Astrocyte (in vitro differentiated cells and primary cell): Measurements from ENCODE around the gene ZNF362. TPM values are rescaled to one million over a fixed set of nuclear protein-coding genes. Genes with fewer than 3 reads are reported as not detected.

Experiments
- DNase-seq: peaks from one replicate; pipeline ENCODE4 v3.0.0-alpha.2; 2010; ENCODE audit warnings: low read depth
- FAIRE-seq: peaks from 2 replicates; lab custom pipeline; 2011; peaks lifted over from hg19 to GRCh38; lab: Jason Lieb, UNC
- H2AFZ ChIP-seq: 2 replicates; pipeline ENCODE4 v1.6.0; 2012; ENCODE audit warnings: low read depth, low read length, inconsistent platforms
- H3K27ac ChIP-seq: 2 replicates; pipeline ENCODE4 v1.5.1; 2011; ENCODE audit warnings: low read depth, low read length, inconsistent platforms
- H3K27me3 ChIP-seq: 2 replicates; pipeline ENCODE4 v1.6.0; 2011; ENCODE audit warnings: low read length, inconsistent platforms; ENCODE audit not compliant: insufficient read depth
- H3K36me3 ChIP-seq: 2 replicates; pipeline ENCODE4 v1.5.1; 2011; ENCODE audit warnings: low read length, inconsistent platforms; ENCODE audit not compliant: insufficient read depth
- H3K4me1 ChIP-seq: 2 replicates; pipeline ENCODE4 v1.5.1; 2011; ENCODE audit warnings: low read length, inconsistent platforms; ENCODE audit not compliant: insufficient read depth
- H3K4me2 ChIP-seq: 2 replicates; pipeline ENCODE4 v1.6.0; 2012; ENCODE audit warnings: low read length, inconsistent platforms
- H3K4me3 ChIP-seq: 2 replicates; pipeline ENCODE4 v1.5.1; 2011; ENCODE audit warnings: low read depth, mild to moderate bottlenecking, low read length, inconsistent platforms; ENCODE audit not compliant: insufficient read depth
- H3K79me2 ChIP-seq: 2 replicates; pipeline ENCODE4 v1.6.0; 2012; ENCODE audit warnings: mild to moderate bottlenecking, low read length, inconsistent platforms; ENCODE audit not compliant: insufficient read depth
- H3K9ac ChIP-seq: 2 replicates; pipeline ENCODE4 v1.6.0; 2012; ENCODE audit warnings: mild to moderate bottlenecking, low read length, inconsistent platforms
- H3K9me3 ChIP-seq: 2 replicates; pipeline ENCODE4 v1.5.1; 2012; ENCODE audit warnings: low read depth, mild to moderate bottlenecking, low read length, inconsistent platforms; ENCODE audit not compliant: insufficient read depth
- H4K20me1 ChIP-seq: 2 replicates; pipeline ENCODE4 v1.6.0; 2012; ENCODE audit warnings: low read length, inconsistent platforms; ENCODE audit not compliant: insufficient read depth
- H3K27ac Mint-ChIP-seq: one replicate; pipeline ENCODE4 v1.8.0; 2021; ENCODE audit warnings: mild to moderate bottlenecking, mixed read lengths; ENCODE audit not compliant: unreplicated experiment
- H3K27me3 Mint-ChIP-seq: one replicate; pipeline ENCODE4 v1.8.0; 2021; ENCODE audit warnings: low read depth, mixed read lengths; ENCODE audit not compliant: unreplicated experiment
- H3K36me3 Mint-ChIP-seq: one replicate; pipeline ENCODE4 v1.8.0; 2021; ENCODE audit warnings: low read depth, mixed read lengths; ENCODE audit not compliant: unreplicated experiment
- H3K4me1 Mint-ChIP-seq: one replicate; pipeline ENCODE4 v1.8.0; 2021; ENCODE audit warnings: low read depth, mixed read lengths; ENCODE audit not compliant: unreplicated experiment
- H3K4me3 Mint-ChIP-seq: one replicate; pipeline ENCODE4 v1.8.0; 2021; ENCODE audit warnings: mild to moderate bottlenecking, moderate library complexity, mixed read lengths; ENCODE audit not compliant: unreplicated experiment
- H3K9me3 Mint-ChIP-seq: one replicate; pipeline ENCODE4 v1.8.0; 2021; ENCODE audit warnings: mild to moderate bottlenecking, mixed read lengths; ENCODE audit not compliant: unreplicated experiment
- EZH2 ChIP-seq: IDR thresholded peaks from 2 replicates; pipeline ENCODE4 v1.6.1; 2012; ENCODE audit warnings: mild to moderate bottlenecking, low read length, inconsistent platforms; ENCODE audit not compliant: insufficient read depth
- total RNA-seq: library from RNA; stranded (reverse); gene quantifications from 2 replicates; pipeline ENCODE4 v1.2.1, GENCODE V29; 2021
- TF ChIP-seq, protein P1 (sequence below): IDR thresholded peaks from 2 replicates; pipeline ENCODE4 v1.5.1; 2011; ENCODE audit warnings: low read depth, mild to moderate bottlenecking, inconsistent platforms, low read length, moderate library complexity; ENCODE audit not compliant: insufficient read depth

The ZNF362 gene
- total RNA-seq, 1 donor from 2014 or later: 38.7 TPM

DNA sequence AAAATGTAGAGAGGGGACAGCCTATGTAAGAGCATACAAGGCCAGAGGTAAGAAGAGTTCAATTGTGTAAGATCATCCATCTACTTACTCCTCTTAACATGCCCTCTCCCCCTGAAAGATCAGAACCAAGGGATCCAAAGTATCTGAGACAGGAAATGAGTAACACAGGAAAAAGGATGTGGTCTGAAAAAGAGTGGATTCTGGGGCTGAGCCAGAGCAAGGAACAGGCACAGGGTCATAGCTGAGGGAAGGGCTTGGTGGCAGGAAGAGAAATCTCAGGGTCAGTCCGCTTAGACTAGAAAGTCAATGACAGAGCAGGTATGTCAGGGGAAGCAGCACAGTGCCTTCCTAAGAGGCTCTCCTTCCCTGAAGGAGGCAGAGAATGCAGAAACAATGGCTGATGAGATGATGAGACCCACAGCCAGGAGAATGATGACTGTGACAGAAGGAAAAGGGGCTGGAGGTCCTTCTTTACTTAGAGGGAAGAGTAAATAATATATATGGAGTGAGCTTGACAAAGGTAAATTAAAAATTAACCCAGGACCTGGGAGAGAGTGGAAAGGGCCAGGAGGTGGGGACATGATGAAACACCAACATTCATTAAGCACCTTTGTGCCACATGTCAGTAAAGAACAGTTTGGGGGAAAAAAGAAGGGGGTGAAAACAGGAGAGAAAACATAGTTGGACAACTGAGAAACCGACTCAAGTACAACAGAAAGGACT is 90.8 kb downstream of the ZNF362 start:
- Histone ChIP-seq H3K4me2 (peak overlapping the region; percentile 93), H3K9me3 (no peaks in the 10 kb centered on the region), H3K79me2 (peaks cover 74% of the 10 kb centered on the region), H2AFZ (no peak overlapping the region), H3K4me1 (peaks cover 61% of the 10 kb centered on the region), H3K36me3 (peaks cover 18% of the 10 kb centered on the region), H3K4me3 (peak overlapping the region; percentile 94), H3K9ac (peak overlapping the region; percentile 89), H3K27ac (peak overlapping the region; percentile 87), H4K20me1 (peaks cover 57% of the 10 kb centered on the region), H3K27me3 (no peaks in the 10 kb centered on the region)
- Mint-ChIP-seq H3K27me3 (no peaks in the 10 kb centered on the region), H3K9me3 (no peaks in the 10 kb centered on the region), H3K4me1 (peaks cover 58% of the 10 kb centered on the region), H3K27ac (peak overlapping the region; percentile 96), H3K4me3 (peak overlapping the region; percentile 86), H3K36me3 (peaks cover 12% of the 10 kb centered on the region)
- peak; percentile 80 for FAIRE-seq
- TF ChIP-seq EZH2: no peak
- TF ChIP-seq, protein P1, sequence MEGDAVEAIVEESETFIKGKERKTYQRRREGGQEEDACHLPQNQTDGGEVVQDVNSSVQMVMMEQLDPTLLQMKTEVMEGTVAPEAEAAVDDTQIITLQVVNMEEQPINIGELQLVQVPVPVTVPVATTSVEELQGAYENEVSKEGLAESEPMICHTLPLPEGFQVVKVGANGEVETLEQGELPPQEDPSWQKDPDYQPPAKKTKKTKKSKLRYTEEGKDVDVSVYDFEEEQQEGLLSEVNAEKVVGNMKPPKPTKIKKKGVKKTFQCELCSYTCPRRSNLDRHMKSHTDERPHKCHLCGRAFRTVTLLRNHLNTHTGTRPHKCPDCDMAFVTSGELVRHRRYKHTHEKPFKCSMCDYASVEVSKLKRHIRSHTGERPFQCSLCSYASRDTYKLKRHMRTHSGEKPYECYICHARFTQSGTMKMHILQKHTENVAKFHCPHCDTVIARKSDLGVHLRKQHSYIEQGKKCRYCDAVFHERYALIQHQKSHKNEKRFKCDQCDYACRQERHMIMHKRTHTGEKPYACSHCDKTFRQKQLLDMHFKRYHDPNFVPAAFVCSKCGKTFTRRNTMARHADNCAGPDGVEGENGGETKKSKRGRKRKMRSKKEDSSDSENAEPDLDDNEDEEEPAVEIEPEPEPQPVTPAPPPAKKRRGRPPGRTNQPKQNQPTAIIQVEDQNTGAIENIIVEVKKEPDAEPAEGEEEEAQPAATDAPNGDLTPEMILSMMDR: no peak
- DNase-seq: peak; percentile 92

DNA sequence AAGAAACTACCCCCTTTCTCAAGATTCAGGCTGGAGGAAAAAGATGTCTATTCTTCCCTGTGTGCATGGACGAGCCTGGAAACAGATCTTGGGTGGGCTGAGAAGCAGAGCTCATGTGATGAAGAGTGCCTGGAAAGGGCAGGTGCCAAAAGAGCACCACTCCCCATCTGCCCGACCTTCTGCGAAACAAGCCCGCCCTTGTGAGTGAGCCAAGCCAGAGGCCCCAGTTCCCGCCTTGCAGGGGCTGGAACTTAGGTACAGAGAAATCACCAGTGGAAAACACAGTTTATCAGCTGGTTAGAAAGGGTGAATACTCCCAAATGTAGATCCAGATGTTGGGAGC is 91.3 kb downstream of the ZNF362 start:
- FAIRE-seq: no peak
- DNase-seq: no peak
- Mint-ChIP-seq H3K36me3 (peaks cover 6% of the 10 kb centered on the region), H3K9me3 (no peaks in the 10 kb centered on the region), H3K27ac (peak overlapping the region; percentile 96), H3K4me3 (peak overlapping the region; percentile 86), H3K4me1 (peaks cover 53% of the 10 kb centered on the region), H3K27me3 (no peaks in the 10 kb centered on the region)
- Histone ChIP-seq H3K4me3 (peak overlapping the region; percentile 94), H3K9me3 (no peaks in the 10 kb centered on the region), H3K4me2 (peak overlapping the region; percentile 93), H3K9ac (peak overlapping the region; percentile 89), H3K27ac (peak overlapping the region; percentile 87), H2AFZ (no peak overlapping the region), H3K27me3 (no peaks in the 10 kb centered on the region), H3K36me3 (peaks cover 18% of the 10 kb centered on the region), H3K4me1 (peaks cover 56% of the 10 kb centered on the region), H3K79me2 (peaks cover 69% of the 10 kb centered on the region), H4K20me1 (peaks cover 53% of the 10 kb centered on the region)
- TF ChIP-seq EZH2: no peak
- TF ChIP-seq, protein P1: no peak

DNA sequence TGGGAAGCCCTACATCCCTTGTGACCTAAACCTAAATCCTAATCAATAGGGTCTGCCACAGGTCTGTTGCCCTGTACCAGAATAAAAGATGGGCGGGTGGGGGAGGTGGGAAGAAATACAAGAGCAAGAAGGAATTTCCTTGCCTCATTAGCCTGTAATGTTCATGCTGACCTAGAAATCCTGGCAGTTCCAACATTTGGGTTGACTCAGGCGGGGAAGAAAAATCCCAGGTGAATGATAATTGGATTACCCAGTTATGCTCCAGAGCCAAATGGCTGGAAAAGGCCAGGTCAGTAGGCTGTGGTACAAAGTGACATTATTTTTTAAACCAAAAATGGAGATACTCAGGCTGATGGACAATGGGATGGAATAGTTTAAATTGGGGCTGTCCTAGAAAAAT is 91.9 kb downstream of the ZNF362 start:
- no peak for FAIRE-seq

More for the DNA sequence above, 91.9 kb downstream of the ZNF362 start:
- Histone ChIP-seq H3K9ac (peak overlapping the region; percentile 89), H3K4me2 (peak overlapping the region; percentile 93), H3K4me1 (peaks cover 50% of the 10 kb centered on the region), H3K79me2 (peaks cover 63% of the 10 kb centered on the region), H3K27me3 (no peaks in the 10 kb centered on the region), H3K4me3 (peak overlapping the region; percentile 94), H4K20me1 (peaks cover 49% of the 10 kb centered on the region), H3K36me3 (peaks cover 14% of the 10 kb centered on the region), H3K9me3 (no peaks in the 10 kb centered on the region), H3K27ac (peak overlapping the region; percentile 87), H2AFZ (no peak overlapping the region)
- no peaks in the 10 kb centered on the region for H3K27me3 Mint-ChIP-seq
- TF ChIP-seq, protein P1: no peak
- TF ChIP-seq EZH2: no peak
- H3K27ac Mint-ChIP-seq: peak overlapping the region; percentile 96
- peak overlapping the region; percentile 86 for H3K4me3 Mint-ChIP-seq
- peaks cover 47% of the 10 kb centered on the region for H3K4me1 Mint-ChIP-seq
- DNase-seq: peak; percentile 66
- peaks cover 4% of the 10 kb centered on the region for H3K36me3 Mint-ChIP-seq
- no peaks in the 10 kb centered on the region for H3K9me3 Mint-ChIP-seq
